H9 (cell line): Measurements from ENCODE around the gene LMX1B. TPM values are rescaled to one million over a fixed set of nuclear protein-coding genes. Genes with fewer than 3 reads are reported as not detected.

ENCODE experiments used
- DNase-seq: peaks from one replicate; pipeline ENCODE4 v3.0.0-alpha.2; 2017
- H2AFZ ChIP-seq: one replicate; pipeline ENCODE4 v1.6.1; 2013; ENCODE audit warnings: mild to moderate bottlenecking, low read length, control low read depth, moderate library complexity
- H2AK5ac ChIP-seq: 2 replicates; pipeline ENCODE4 v1.6.1; 2013; ENCODE audit warnings: low read length, control low read depth, mixed read lengths; ENCODE audit not compliant: insufficient read length
- H2BK120ac ChIP-seq: one replicate; pipeline ENCODE4 v1.6.1; 2013; ENCODE audit warnings: low read depth, mild to moderate bottlenecking, low read length, control low read depth, inconsistent platforms; ENCODE audit not compliant: poor library complexity, severe bottlenecking
- H2BK12ac ChIP-seq: 2 replicates; pipeline ENCODE4 v1.6.1; 2013; ENCODE audit warnings: low read length, control low read depth, mixed read lengths, low read depth; ENCODE audit not compliant: insufficient read length
- H2BK15ac ChIP-seq: 2 replicates; pipeline ENCODE4 v1.6.1; 2013; ENCODE audit warnings: low read depth, low read length, control low read depth
- H2BK20ac ChIP-seq: one replicate; pipeline ENCODE4 v1.6.1; 2013; ENCODE audit warnings: low read depth, mild to moderate bottlenecking, low read length, control low read depth, inconsistent platforms; ENCODE audit not compliant: poor library complexity, severe bottlenecking
- H2BK5ac ChIP-seq: 2 replicates; pipeline ENCODE4 v1.6.1; 2013; ENCODE audit warnings: low read length, control low read depth, mixed read lengths; ENCODE audit not compliant: insufficient read length
- H3K14ac ChIP-seq: 2 replicates; pipeline ENCODE4 v1.6.1; 2013; ENCODE audit warnings: low read length, control low read depth; ENCODE audit not compliant: insufficient read depth
- H3K18ac ChIP-seq: 2 replicates; pipeline ENCODE4 v1.6.1; 2013; ENCODE audit warnings: low read depth, mild to moderate bottlenecking, mixed read lengths, low read length, control low read depth; ENCODE audit not compliant: insufficient read length
- H3K23ac ChIP-seq: 2 replicates; pipeline ENCODE4 v1.6.1; 2013; ENCODE audit warnings: low read length, control low read depth, mixed read lengths, low read depth; ENCODE audit not compliant: insufficient read length
- H3K23me2 ChIP-seq: 2 replicates; pipeline ENCODE4 v1.6.1; 2013; ENCODE audit warnings: low read depth, mild to moderate bottlenecking, mixed read lengths, low read length, control low read depth; ENCODE audit not compliant: insufficient read length, poor library complexity, severe bottlenecking
- H3K27ac ChIP-seq: 2 replicates; pipeline ENCODE4 v1.5.1; 2013; ENCODE audit warnings: low read length, control low read depth, mixed read lengths, low read depth; ENCODE audit not compliant: insufficient read length
- H3K27me3 ChIP-seq: 2 replicates; pipeline ENCODE4 v1.6.1; 2013; ENCODE audit warnings: low read length, control low read depth, inconsistent platforms; ENCODE audit not compliant: insufficient read depth
- H3K4ac ChIP-seq: 2 replicates; pipeline ENCODE4 v1.6.1; 2013; ENCODE audit warnings: low read depth, mild to moderate bottlenecking, control low read depth, inconsistent platforms, low read length, moderate library complexity
- H3K4me1 ChIP-seq: 2 replicates; pipeline ENCODE4 v1.6.1; 2013; ENCODE audit warnings: low read length, control low read depth, inconsistent platforms; ENCODE audit not compliant: insufficient read depth
- H3K4me2 ChIP-seq: 2 replicates; pipeline ENCODE4 v1.6.1; 2013; ENCODE audit warnings: low read length, control low read depth, mixed read lengths; ENCODE audit not compliant: insufficient read length, insufficient read depth
- H3K56ac ChIP-seq: 2 replicates; pipeline ENCODE4 v1.6.1; 2013; ENCODE audit warnings: low read depth, mild to moderate bottlenecking, mixed read lengths, low read length, control low read depth; ENCODE audit not compliant: insufficient read length
- H3K79me1 ChIP-seq: 2 replicates; pipeline ENCODE4 v1.6.1; 2013; ENCODE audit warnings: low read depth, mild to moderate bottlenecking, moderate library complexity, low read length, control low read depth, inconsistent platforms; ENCODE audit not compliant: insufficient read depth, poor library complexity, severe bottlenecking
- H3K79me2 ChIP-seq: 2 replicates; pipeline ENCODE4 v1.6.1; 2013; ENCODE audit warnings: low read length, control low read depth, inconsistent platforms; ENCODE audit not compliant: insufficient read depth
- H3K9ac ChIP-seq: 2 replicates; pipeline ENCODE4 v1.6.1; 2013; ENCODE audit warnings: low read length, control low read depth, mixed read lengths; ENCODE audit not compliant: insufficient read length; ENCODE audit errors: extremely low read depth
- H3K9me3 ChIP-seq: one replicate; pipeline ENCODE4 v1.6.1; 2013; ENCODE audit warnings: low read depth, low read length, inconsistent platforms; ENCODE audit not compliant: control insufficient read depth
- H3T11ph ChIP-seq: one replicate; pipeline ENCODE4 v1.6.1; 2013; ENCODE audit warnings: mild to moderate bottlenecking, low read length, control low read depth, inconsistent platforms
- H4K20me1 ChIP-seq: one replicate; pipeline ENCODE4 v1.6.1; 2013; ENCODE audit not compliant: control insufficient read depth, insufficient read length, insufficient read depth
- H4K5ac ChIP-seq: 2 replicates; pipeline ENCODE4 v1.6.1; 2013; ENCODE audit warnings: low read depth, mild to moderate bottlenecking, mixed read lengths, low read length, control low read depth; ENCODE audit not compliant: insufficient read length
- H4K8ac ChIP-seq: replicated peaks from 2 replicates; pipeline ENCODE4 v1.6.1; 2013; ENCODE audit warnings: low read length, control low read depth, mixed read lengths, low read depth; ENCODE audit not compliant: insufficient read length
- H4K91ac ChIP-seq: 2 replicates; pipeline ENCODE4 v1.6.1; 2013; ENCODE audit warnings: low read depth, mild to moderate bottlenecking, moderate library complexity, mixed read lengths, low read length, control low read depth; ENCODE audit not compliant: insufficient read length
- H3K27ac Mint-ChIP-seq, 3 experiments: 2 replicates in 2 of 3; 3 replicates in 1 of 3; pipeline ENCODE4 v1.8.0; 2020 to 2021; ENCODE audit warnings: mixed read lengths in 3 of 3, mild to moderate bottlenecking in 1 of 3, moderate library complexity in 1 of 3
- H3K27me3 Mint-ChIP-seq: 2 replicates; pipeline ENCODE4 v1.8.0; 2021; ENCODE audit warnings: low read depth, mild to moderate bottlenecking, moderate library complexity, mixed read lengths
- H3K36me3 Mint-ChIP-seq, 3 experiments: 2 replicates in 2 of 3; 3 replicates in 1 of 3; pipeline ENCODE4 v1.8.0; 2020 to 2021; ENCODE audit warnings: low read depth in 3 of 3, mixed read lengths in 3 of 3; ENCODE audit not compliant: insufficient read depth in 1 of 3
- H3K4me1 Mint-ChIP-seq, 2 experiments: 2 replicates each; pipeline ENCODE4 v1.8.0; 2020; ENCODE audit warnings: mixed read lengths in 2 of 2
- H3K4me3 Mint-ChIP-seq, 2 experiments: 2 replicates in 1 of 2; 3 replicates in 1 of 2; pipeline ENCODE4 v1.8.0; 2020 to 2021; ENCODE audit warnings: mild to moderate bottlenecking in 2 of 2, mixed read lengths in 2 of 2, moderate library complexity in 1 of 2
- H3K9me3 Mint-ChIP-seq, 2 experiments: 2 replicates in 1 of 2; 3 replicates in 1 of 2; pipeline ENCODE4 v1.8.0; 2020; ENCODE audit warnings: mild to moderate bottlenecking in 2 of 2, mixed read lengths in 2 of 2, moderate library complexity in 1 of 2
- WGBS: extraction: QIAGEN DNeasy Blood & Tissue Kit; methylation state at CpG from one replicate; pipeline ENCODE4 v1.1.7; 2013; ENCODE audit warnings: missing lambda C conversion rate, low lambda C conversion rate, mixed read lengths; ENCODE audit not compliant: insufficient read length; ENCODE audit errors: extremely low coverage; 5-methylcytosine and 5-hydroxymethylcytosine counted together
- total RNA-seq: library from RNA; stranded (reverse); gene quantifications from 2 replicates; pipeline ENCODE4 v1.2.1, GENCODE V29; 2021
- TF ChIP-seq, protein P1 (sequence below): fragments of 200-600 bp; sonication (generic); conservative IDR thresholded peaks from 3 replicates; pipeline ENCODE4 v1.8.0; 2021; ENCODE audit warnings: antibody characterized with exemption, mild to moderate bottlenecking

Gene LMX1B
- total RNA-seq, 1 experiment from 2014 or later: 0.85 TPM

DNA sequence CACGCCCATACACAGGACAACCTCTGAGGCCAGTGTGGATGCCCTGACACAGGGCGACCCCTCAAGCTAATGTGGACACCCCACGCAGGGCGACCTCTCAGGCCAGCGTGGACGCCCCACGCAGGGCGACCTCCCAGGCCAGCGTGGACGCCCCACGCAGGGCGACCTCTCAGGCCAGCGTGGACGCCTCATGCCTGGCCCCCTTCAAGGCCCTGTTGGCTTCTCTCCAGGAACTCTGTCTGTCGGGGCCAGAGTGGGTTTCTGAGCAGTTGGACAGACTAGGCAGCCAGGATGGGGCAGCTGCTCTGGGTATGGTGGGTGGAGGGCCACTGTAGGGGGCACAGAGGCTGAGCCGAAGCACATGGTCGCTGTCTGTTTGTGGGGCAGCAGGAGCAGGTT lies 47.4 kb downstream of the LMX1B start:
- Mint-ChIP-seq H3K4me3 (no peak overlapping the region), H3K27ac (no peak overlapping the region), H3K9me3 (no peaks in the 10 kb centered on the region), H3K36me3 (no peaks in the 10 kb centered on the region), H3K27me3 (peaks cover 53% of the 10 kb centered on the region), H3K4me1 (peaks cover 28 to 39% of the 10 kb centered on the region in 2 experiments)
- Histone ChIP-seq H2BK120ac (no peak overlapping the region), H4K20me1 (no peaks in the 10 kb centered on the region), H3T11ph (no peak overlapping the region), H3K56ac (no peak overlapping the region), H3K4me1 (peaks cover 5% of the 10 kb centered on the region; the same call in 1 of the 2 replicates), H4K91ac (no peak overlapping the region), H3K9me3 (no peaks in the 10 kb centered on the region), H3K79me1 (no peaks in the 10 kb centered on the region), H3K9ac (no peak overlapping the region), H3K4ac (no peak overlapping the region), H2BK12ac (no peak overlapping the region), H2BK5ac (no peak overlapping the region), H3K79me2 (no peaks in the 10 kb centered on the region), H4K8ac (no peak overlapping the region), H3K18ac (peak overlapping the region; percentile 21), H2AK5ac (no peak overlapping the region), H3K14ac (0 out of 2 replicates have a peak overlapping the region, but pooled peaks have one; percentile 19), H4K5ac (no peak overlapping the region), H3K27me3 (no peaks in the 10 kb centered on the region), H2BK15ac (no peak overlapping the region), H3K23me2 (peaks cover 3% of the 10 kb centered on the region), H2AFZ (no peak overlapping the region), H3K23ac (no peak overlapping the region), H2BK20ac (no peak overlapping the region), H3K4me2 (no peak overlapping the region), H3K27ac (no peak overlapping the region)
- DNase-seq: no peak
- TF ChIP-seq, protein P1, sequence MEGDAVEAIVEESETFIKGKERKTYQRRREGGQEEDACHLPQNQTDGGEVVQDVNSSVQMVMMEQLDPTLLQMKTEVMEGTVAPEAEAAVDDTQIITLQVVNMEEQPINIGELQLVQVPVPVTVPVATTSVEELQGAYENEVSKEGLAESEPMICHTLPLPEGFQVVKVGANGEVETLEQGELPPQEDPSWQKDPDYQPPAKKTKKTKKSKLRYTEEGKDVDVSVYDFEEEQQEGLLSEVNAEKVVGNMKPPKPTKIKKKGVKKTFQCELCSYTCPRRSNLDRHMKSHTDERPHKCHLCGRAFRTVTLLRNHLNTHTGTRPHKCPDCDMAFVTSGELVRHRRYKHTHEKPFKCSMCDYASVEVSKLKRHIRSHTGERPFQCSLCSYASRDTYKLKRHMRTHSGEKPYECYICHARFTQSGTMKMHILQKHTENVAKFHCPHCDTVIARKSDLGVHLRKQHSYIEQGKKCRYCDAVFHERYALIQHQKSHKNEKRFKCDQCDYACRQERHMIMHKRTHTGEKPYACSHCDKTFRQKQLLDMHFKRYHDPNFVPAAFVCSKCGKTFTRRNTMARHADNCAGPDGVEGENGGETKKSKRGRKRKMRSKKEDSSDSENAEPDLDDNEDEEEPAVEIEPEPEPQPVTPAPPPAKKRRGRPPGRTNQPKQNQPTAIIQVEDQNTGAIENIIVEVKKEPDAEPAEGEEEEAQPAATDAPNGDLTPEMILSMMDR: no peak
- no CpG with 5 or more reads among the region's 17 CpGs for WGBS
